ENCODE data around the gene RHOBTB3. TPM values are rescaled to one million over a fixed set of nuclear protein-coding genes. Genes with fewer than 3 reads are reported as not detected.

Gene RHOBTB3
- total and polyA plus RNA-seq, 10 of the 15 experiments (the other 5 are each of a cell fraction or from before 2014, with no cell fraction given), result 3.6 to 42.8 (median 8.4) TPM

DNA sequence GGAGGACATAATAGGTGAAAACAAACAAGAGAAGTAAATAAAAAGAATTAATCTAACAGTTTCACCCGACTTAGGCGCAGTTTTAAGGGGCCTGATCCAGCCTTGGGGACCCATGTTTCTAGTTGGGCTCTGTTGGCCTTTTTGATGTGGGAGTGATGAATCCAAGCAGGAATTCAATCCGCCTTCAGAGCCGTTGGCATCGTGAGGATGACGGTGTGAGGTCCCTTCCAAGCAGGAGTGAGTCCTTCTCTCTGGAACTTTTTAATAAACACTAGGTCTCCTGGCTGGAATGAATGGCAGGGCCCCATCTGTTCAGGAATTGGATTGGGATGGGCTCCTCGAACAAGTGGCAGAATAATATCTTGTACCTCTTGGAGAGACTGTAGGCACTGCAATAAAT lies 22.3 kb upstream of the RHOBTB3 start:
- Histone ChIP-seq H3K27me3 (replicated peaks in 1 of 2; ENCODE audit: control insufficient read depth in 2 of 2, insufficient read depth in 2 of 2, low read length in 1 of 2) (no peaks in the 10 kb centered on the region), H3K79me2 (ENCODE audit: control insufficient read depth, insufficient read depth, low read length) (no peaks in the 10 kb centered on the region), H4K20me1 (ENCODE audit: control insufficient read depth, insufficient read depth) (no peaks in the 10 kb centered on the region), H3K4me1 (ENCODE audit: control insufficient read depth, insufficient read depth, low read length) (no peaks in the 10 kb centered on the region), H3K9ac (ENCODE audit: control insufficient read depth, insufficient read depth, low read length) (no peak overlapping the region), H3K9me3 (replicated peaks; ENCODE audit: control insufficient read depth, insufficient read depth, low read length) (no peaks in the 10 kb centered on the region), H3K36me3 (ENCODE audit: control insufficient read depth in 2 of 2, insufficient read depth in 2 of 2, low read length in 1 of 2) (no peaks in the 10 kb centered on the region), H3K4me2 (ENCODE audit: control insufficient read depth, insufficient read depth) (no peak overlapping the region), H3K4me3 (no peak overlapping the region), H3K27ac (ENCODE audit: control insufficient read depth, insufficient read depth) (no peak overlapping the region), H2AFZ (ENCODE audit: control insufficient read depth, low read depth, low read length) (no peak overlapping the region)
- BruUV-seq (replicated peaks), result no TSS peak
- TF ChIP-seq NR2F1 (conservative IDR thresholded peaks at IDR 0.05) (no peak), ATF7 (IDR thresholded peaks at IDR 0.05; ENCODE audit: low read depth) (no peak), MYB (IDR thresholded peaks at IDR 0.05; ENCODE audit: borderline replicate concordance, low read depth, low read length) (no peak), NFYB (IDR thresholded peaks at IDR 0.05; ENCODE audit: insufficient read depth, low read depth, low read length) (no peak), MXI1 (IDR thresholded peaks at IDR 0.05; ENCODE audit: low read depth, low read length) (no peak), JUNB (IDR thresholded peaks at IDR 0.05) (no peak), NBN (IDR thresholded peaks at IDR 0.05) (no peak), BACH1 (IDR thresholded peaks at IDR 0.05; ENCODE audit: borderline replicate concordance) (no peak), SUPT20H (IDR thresholded peaks at IDR 0.05; ENCODE audit: borderline replicate concordance, control insufficient read depth, low read depth, low read length) (no peak), RB1 (IDR thresholded peaks at IDR 0.05; ENCODE audit: borderline replicate concordance) (no peak), TCF12 (IDR thresholded peaks at IDR 0.05; ENCODE audit: low read depth, low read length) (no peak), GATAD2B (conservative IDR thresholded peaks at IDR 0.05; ENCODE audit: low read depth) (no peak), SREBF2 (IDR thresholded peaks at IDR 0.05; ENCODE audit: low read length) (no peak)
- TF ChIP-seq, protein P1, sequence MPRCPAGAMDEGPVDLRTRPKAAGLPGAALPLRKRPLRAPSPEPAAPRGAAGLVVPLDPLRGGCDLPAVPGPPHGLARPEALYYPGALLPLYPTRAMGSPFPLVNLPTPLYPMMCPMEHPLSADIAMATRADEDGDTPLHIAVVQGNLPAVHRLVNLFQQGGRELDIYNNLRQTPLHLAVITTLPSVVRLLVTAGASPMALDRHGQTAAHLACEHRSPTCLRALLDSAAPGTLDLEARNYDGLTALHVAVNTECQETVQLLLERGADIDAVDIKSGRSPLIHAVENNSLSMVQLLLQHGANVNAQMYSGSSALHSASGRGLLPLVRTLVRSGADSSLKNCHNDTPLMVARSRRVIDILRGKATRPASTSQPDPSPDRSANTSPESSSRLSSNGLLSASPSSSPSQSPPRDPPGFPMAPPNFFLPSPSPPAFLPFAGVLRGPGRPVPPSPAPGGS (IDR thresholded peaks at IDR 0.05; ENCODE audit: borderline replicate concordance, insufficient read depth, low read depth, low read length, poor library complexity, severe bottlenecking), result no peak
- ChIA-PET POLR2A (no interaction called here), CTCF (no interaction called here), SMC1A (ENCODE audit: uncharacterized antibody, unreplicated experiment) (interaction anchor here (0.5 kb wide), 1 partner anchor 1096 kb away, joined by 3 read pairs; no protein-coding TSS in a partner anchor), RAD21 (ENCODE audit: unreplicated experiment) (interaction anchor here (1.0 kb wide), 1 partner anchor 43 kb away, joined by 3 read pairs; no protein-coding TSS in a partner anchor)
- in situ Hi-C loops (cut with MboI) (no loop called here), intact Hi-C loops (cut with micrococcal nuclease; ENCODE audit: unreplicated experiment) (no loop called here)
- WGBS (ENCODE audit: insufficient coverage, insufficient replicate concordance, low lambda C conversion rate, missing lambda C conversion rate), result 81% methylated on average over 7 of the region's 7 CpGs
- FAIRE-seq, result no peak
- DNase-seq (ENCODE audit: low read depth, low spot score), result no peak
- no peak for ATAC-seq
